HL-60 (cell line): Measurements from ENCODE around the gene SMIM45.

Experiments
- DNase-seq, 2 experiments: peaks; one replicate each; pipeline ENCODE4 v3.0.0-alpha.2; 2010 to 2020; ENCODE audit warnings: low read depth in 1 of 2, low spot score in 1 of 2
- H3K27ac ChIP-seq: fragments of 250-450 bp; sonication (Bioruptor Pico); replicated peaks from 2 replicates; pipeline ENCODE4 v1.5.1; 2020; ENCODE audit warnings: mild to moderate bottlenecking, moderate library complexity
- H3K27me3 ChIP-seq: fragments of 250-450 bp; sonication (Bioruptor Pico); 2 replicates; pipeline ENCODE4 v1.5.1; 2021; ENCODE audit warnings: mild to moderate bottlenecking, moderate library complexity; ENCODE audit not compliant: insufficient read depth, poor library complexity, severe bottlenecking
- H3K4me3 ChIP-seq: replicated peaks from 2 replicates; pipeline ENCODE4 v1.5.1; 2011; ENCODE audit warnings: mild to moderate bottlenecking, control low read depth, low read length; ENCODE audit not compliant: insufficient read depth
- CTCF ChIP-seq: IDR thresholded peaks from one replicate; pipeline ENCODE4 v1.5.1; 2011; ENCODE audit warnings: low read length, control low read depth, inconsistent platforms; ENCODE audit not compliant: insufficient read depth
- GABPA ChIP-seq: IDR thresholded peaks from 2 replicates; pipeline ENCODE4 v1.6.1; 2012; ENCODE audit warnings: low read depth
- POLR2AphosphoS5 ChIP-seq: IDR thresholded peaks from 2 replicates; pipeline ENCODE4 v1.6.1; 2012; ENCODE audit warnings: low read depth
- REST ChIP-seq: IDR thresholded peaks from 2 replicates; pipeline ENCODE4 v1.6.1; 2012; ENCODE audit warnings: low read depth; ENCODE audit not compliant: insufficient replicate concordance
- SPI1 ChIP-seq: IDR thresholded peaks from 2 replicates; pipeline ENCODE4 v1.6.1; 2012; ENCODE audit warnings: low read depth, mild to moderate bottlenecking, borderline replicate concordance

Gene SMIM45

DNA sequence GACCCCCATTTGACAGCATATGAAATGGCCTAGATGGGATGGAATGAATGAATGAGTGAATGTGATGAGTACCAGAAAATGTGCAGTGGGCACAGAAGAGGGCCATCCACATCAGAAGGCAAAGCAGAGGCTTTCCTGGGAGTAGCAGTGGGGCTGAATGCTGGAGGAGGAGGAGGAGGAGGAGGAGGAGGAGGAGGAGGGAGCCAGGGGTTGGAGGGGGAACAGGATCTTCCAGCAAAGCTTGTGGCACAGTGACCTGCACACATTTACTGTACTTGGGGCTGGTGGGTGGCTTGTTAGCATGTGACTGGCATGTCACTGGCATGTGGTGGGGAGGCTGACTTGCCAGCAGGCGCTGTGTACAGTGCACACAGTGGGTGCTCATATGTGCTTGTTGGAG is 26.8 kb downstream of the SMIM45 start:
- no peak for DNase-seq
- Histone ChIP-seq H3K27me3 (peaks cover 23% of the 10 kb centered on the region), H3K4me3 (no peak overlapping the region), H3K27ac (no peak overlapping the region)
- no peak for TF ChIP-seq CTCF
- no peak for TF ChIP-seq SPI1
- no peak for TF ChIP-seq REST
- TF ChIP-seq GABPA: no peak
- TF ChIP-seq POLR2AphosphoS5: no peak

DNA sequence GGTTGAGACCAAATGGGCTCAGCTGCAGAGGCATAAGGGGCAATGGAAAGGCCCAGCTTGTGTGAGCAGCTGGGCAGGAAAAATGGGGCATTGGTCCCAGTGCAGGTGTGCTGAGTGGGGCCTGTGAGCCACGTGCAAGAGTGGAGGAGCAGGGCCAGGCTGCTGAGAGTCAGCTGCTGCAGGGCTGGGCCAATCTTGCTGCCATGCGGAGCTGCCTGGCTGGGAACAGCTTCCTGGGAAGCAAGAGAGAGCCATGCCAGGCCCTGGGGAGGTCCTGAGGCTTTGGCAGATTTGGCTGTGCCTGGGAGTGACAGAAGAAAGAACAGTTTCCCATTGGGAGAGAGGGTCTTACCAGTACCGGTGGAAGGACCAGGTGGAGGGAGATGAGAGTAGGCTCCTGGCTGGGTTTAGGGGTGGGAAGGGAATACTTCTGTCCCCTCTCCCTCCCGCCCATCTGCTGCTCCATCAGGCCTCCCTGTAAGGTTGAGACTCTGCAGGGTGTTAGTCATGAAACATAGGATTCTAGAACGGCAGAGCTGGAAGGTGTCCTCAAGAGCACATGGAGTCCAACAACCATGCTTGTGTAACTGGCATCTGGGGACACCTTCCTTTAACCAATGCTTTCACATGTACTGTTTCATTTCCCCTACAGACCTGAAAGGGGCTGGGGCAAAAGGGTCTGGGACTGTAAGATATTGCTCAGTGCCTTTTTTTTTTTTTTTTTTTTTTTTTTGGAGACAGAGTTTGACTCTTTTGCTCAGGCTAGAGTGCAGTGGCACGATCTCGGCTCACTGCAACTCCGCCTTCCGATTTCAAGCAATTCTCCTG is 27.7 kb downstream of the SMIM45 start:
- H3K27me3 ChIP-seq: peaks cover 23% of the 10 kb centered on the region
- no peak for DNase-seq
- no peak for TF ChIP-seq POLR2AphosphoS5
- TF ChIP-seq SPI1: no peak
- no peak for TF ChIP-seq CTCF
- TF ChIP-seq REST: no peak
- TF ChIP-seq GABPA: no peak
- no peak overlapping the region for H3K27ac ChIP-seq
- H3K4me3 ChIP-seq: no peak overlapping the region

- TF ChIP-seq REST (no peak), SPI1 (no peak), POLR2AphosphoS5 (no peak), GABPA (no peak), CTCF (no peak)
- DNase-seq: no peak
- Histone ChIP-seq H3K27me3 (peaks cover 4% of the 10 kb centered on the region), H3K4me3 (no peak overlapping the region), H3K27ac (0 out of 2 replicates have a peak overlapping the region, but pooled peaks have one; percentile 3)
Measured at GRCh38 chr22:41982865-41983264, 30.9 kb downstream of the SMIM45 start.
